ENCODE measurements around the gene TADA2B. TPM values are rescaled to one million over a fixed set of nuclear protein-coding genes. Genes with fewer than 3 reads are reported as not detected.

The TADA2B gene
- total and polyA plus RNA-seq, 2 donors: 8.8 to 15.2 TPM

- Histone ChIP-seq H3K27ac (ENCODE audit: low read depth in 1 of 2, low read length in 1 of 2) (no peak overlapping the region), H3K4me3 (ENCODE audit: low read length in 2 of 2) (no peak overlapping the region), H3K27me3 (ENCODE audit: control insufficient read depth in 2 of 2, insufficient read depth in 1 of 2, low read length in 1 of 2) (no peaks in the 10 kb centered on the region), H3K9me3 (ENCODE audit: control insufficient read depth in 2 of 2, insufficient read depth in 1 of 2, low read length in 1 of 2) (peaks cover 0 to 4% of the 10 kb centered on the region in 2 donors), H3K36me3 (ENCODE audit: control insufficient read depth in 2 of 2, insufficient read depth in 2 of 2, low read length in 1 of 2) (peaks cover 46 to 71% of the 10 kb centered on the region in 2 donors), H3K4me1 (ENCODE audit: control insufficient read depth in 2 of 2, insufficient read depth in 2 of 2, low read length in 2 of 2) (no peaks in the 10 kb centered on the region)
- DNase-seq (ENCODE audit: low read depth in 6 of 9, low spot score in 9 of 9): no peak
- WGBS: 98% methylated on average over 12 of the region's 12 CpGs
Measured at GRCh38 chr4:7029212-7029611, 14.0 kb upstream of the TADA2B start.

GRCh38 chr4:7029921-7030320 is 13.3 kb upstream of the TADA2B start:
- peaks cover 0 to 4% of the 10 kb centered on the region in 2 donors for H3K9me3 ChIP-seq (ENCODE audit: control insufficient read depth in 2 of 2, insufficient read depth in 1 of 2, low read length in 1 of 2)
- H3K4me3 ChIP-seq (ENCODE audit: low read length in 2 of 2): no peak overlapping the region
- H3K4me1 ChIP-seq (ENCODE audit: control insufficient read depth in 2 of 2, insufficient read depth in 2 of 2, low read length in 2 of 2): no peaks in the 10 kb centered on the region
- H3K27ac ChIP-seq (ENCODE audit: low read depth in 1 of 2, low read length in 1 of 2): no peak overlapping the region
- no peak for DNase-seq (ENCODE audit: low read depth in 6 of 9, low spot score in 9 of 9)
- no peaks in the 10 kb centered on the region for H3K27me3 ChIP-seq (ENCODE audit: control insufficient read depth in 2 of 2, insufficient read depth in 1 of 2, low read length in 1 of 2)
- H3K36me3 ChIP-seq (ENCODE audit: control insufficient read depth in 2 of 2, insufficient read depth in 2 of 2, low read length in 1 of 2): peaks cover 40 to 64% of the 10 kb centered on the region in 2 donors
- 99% methylated on average over 10 of the region's 10 CpGs for WGBS

DNA sequence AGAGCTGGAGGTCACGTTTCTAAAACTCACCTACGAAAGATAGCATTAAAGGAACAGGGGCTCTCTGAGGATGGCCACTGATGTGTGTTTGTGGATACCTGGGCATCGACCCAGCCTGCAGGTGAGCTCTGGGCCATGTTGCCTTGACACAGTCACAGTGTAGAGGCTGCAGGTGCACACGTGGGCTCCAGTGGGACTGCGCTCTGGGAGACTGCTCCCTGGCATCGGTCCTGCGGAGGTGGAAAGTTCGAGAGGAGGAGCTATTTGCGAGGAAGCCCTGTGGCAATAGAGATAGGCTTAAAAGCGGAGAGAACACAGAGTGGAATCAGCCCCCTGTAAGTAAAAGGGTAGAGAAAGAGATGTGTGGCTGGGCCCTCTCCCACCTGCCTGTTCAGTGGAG is 12.3 kb upstream of the TADA2B start:
- Histone ChIP-seq H3K36me3 (ENCODE audit: control insufficient read depth in 2 of 2, insufficient read depth in 2 of 2, low read length in 1 of 2) (peaks cover 31 to 55% of the 10 kb centered on the region in 2 donors), H3K27ac (ENCODE audit: low read depth in 1 of 2, low read length in 1 of 2) (no peak overlapping the region), H3K27me3 (ENCODE audit: control insufficient read depth in 2 of 2, insufficient read depth in 1 of 2, low read length in 1 of 2) (no peaks in the 10 kb centered on the region), H3K9me3 (ENCODE audit: control insufficient read depth in 2 of 2, insufficient read depth in 1 of 2, low read length in 1 of 2) (peaks cover 0 to 4% of the 10 kb centered on the region in 2 donors), H3K4me1 (ENCODE audit: control insufficient read depth in 2 of 2, insufficient read depth in 2 of 2, low read length in 2 of 2) (no peaks in the 10 kb centered on the region), H3K4me3 (ENCODE audit: low read length in 2 of 2) (no peak overlapping the region)
- no peak for DNase-seq (ENCODE audit: low read depth in 6 of 9, low spot score in 9 of 9)
- WGBS: 98% methylated on average over 10 of the region's 10 CpGs

- peaks cover 28 to 46% of the 10 kb centered on the region in 2 donors for H3K36me3 ChIP-seq (ENCODE audit: control insufficient read depth in 2 of 2, insufficient read depth in 2 of 2, low read length in 1 of 2)
Measured at GRCh38 chr4:7031558-7032449, 11.4 kb upstream of the TADA2B start.

DNA sequence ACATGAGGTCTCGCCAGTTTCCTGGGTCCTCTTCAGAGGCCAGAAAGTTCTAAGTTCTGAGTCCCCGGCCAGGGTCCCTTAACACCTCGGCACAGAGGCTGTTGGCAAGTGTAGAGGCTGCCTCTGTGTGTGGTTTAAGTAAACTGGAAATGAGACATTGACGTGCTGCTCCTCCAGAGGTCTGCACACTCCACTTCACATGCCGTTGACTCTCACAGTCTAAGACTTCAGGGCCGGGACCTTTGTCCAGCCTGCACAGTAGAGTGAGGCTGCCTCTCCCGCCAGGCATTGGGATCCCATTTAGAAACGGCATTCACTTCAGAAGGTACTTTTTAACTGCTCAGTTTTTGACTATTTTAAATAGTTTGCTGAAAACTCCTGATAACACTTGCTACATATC is 10.6 kb upstream of the TADA2B start:
- Histone ChIP-seq H3K4me3 (ENCODE audit: low read length in 2 of 2) (no peak overlapping the region), H3K27ac (ENCODE audit: low read depth in 1 of 2, low read length in 1 of 2) (no peak overlapping the region), H3K27me3 (ENCODE audit: control insufficient read depth in 2 of 2, insufficient read depth in 1 of 2, low read length in 1 of 2) (no peaks in the 10 kb centered on the region), H3K9me3 (ENCODE audit: control insufficient read depth in 2 of 2, insufficient read depth in 1 of 2, low read length in 1 of 2) (peaks cover 0 to 4% of the 10 kb centered on the region in 2 donors), H3K36me3 (ENCODE audit: control insufficient read depth in 2 of 2, insufficient read depth in 2 of 2, low read length in 1 of 2) (peaks cover 27 to 41% of the 10 kb centered on the region in 2 donors), H3K4me1 (ENCODE audit: control insufficient read depth in 2 of 2, insufficient read depth in 2 of 2, low read length in 2 of 2) (no peaks in the 10 kb centered on the region)
- no peak for DNase-seq (ENCODE audit: low read depth in 6 of 9, low spot score in 9 of 9)
- 96% methylated on average over 8 of the region's 8 CpGs for WGBS

More at GRCh38 chr4:7031558-7032449, 11.4 kb upstream of the TADA2B start:
- Histone ChIP-seq H3K27me3 (ENCODE audit: control insufficient read depth in 2 of 2, insufficient read depth in 1 of 2, low read length in 1 of 2) (no peaks in the 10 kb centered on the region), H3K4me1 (ENCODE audit: control insufficient read depth in 2 of 2, insufficient read depth in 2 of 2, low read length in 2 of 2) (no peaks in the 10 kb centered on the region), H3K27ac (ENCODE audit: low read depth in 1 of 2, low read length in 1 of 2) (no peak overlapping the region), H3K4me3 (ENCODE audit: low read length in 2 of 2) (no peak overlapping the region), H3K9me3 (ENCODE audit: control insufficient read depth in 2 of 2, insufficient read depth in 1 of 2, low read length in 1 of 2) (peaks cover 0 to 4% of the 10 kb centered on the region in 2 donors)
- 76% methylated on average over 35 of the region's 35 CpGs for WGBS
- no peak for DNase-seq (ENCODE audit: low read depth in 6 of 9, low spot score in 9 of 9)

- no peaks in the 10 kb centered on the region for H3K27me3 ChIP-seq (ENCODE audit: control insufficient read depth in 2 of 2, insufficient read depth in 1 of 2, low read length in 1 of 2)
- H3K27ac ChIP-seq (ENCODE audit: low read depth in 1 of 2, low read length in 1 of 2): peak overlapping the region in 1 of 2 donors; percentile 4
- no peaks in the 10 kb centered on the region for H3K4me1 ChIP-seq (ENCODE audit: control insufficient read depth in 2 of 2, insufficient read depth in 2 of 2, low read length in 2 of 2)
- 91% methylated on average over 20 of the region's 20 CpGs for WGBS
- peaks cover 18 to 32% of the 10 kb centered on the region in 2 donors for H3K36me3 ChIP-seq (ENCODE audit: control insufficient read depth in 2 of 2, insufficient read depth in 2 of 2, low read length in 1 of 2)
- no peak for DNase-seq (ENCODE audit: low read depth in 6 of 9, low spot score in 9 of 9)
- H3K4me3 ChIP-seq (ENCODE audit: low read length in 2 of 2): no peak overlapping the region
- peaks cover 0 to 4% of the 10 kb centered on the region in 2 donors for H3K9me3 ChIP-seq (ENCODE audit: control insufficient read depth in 2 of 2, insufficient read depth in 1 of 2, low read length in 1 of 2)
Measured at GRCh38 chr4:7034262-7035081, 8.7 kb upstream of the TADA2B start.

DNA sequence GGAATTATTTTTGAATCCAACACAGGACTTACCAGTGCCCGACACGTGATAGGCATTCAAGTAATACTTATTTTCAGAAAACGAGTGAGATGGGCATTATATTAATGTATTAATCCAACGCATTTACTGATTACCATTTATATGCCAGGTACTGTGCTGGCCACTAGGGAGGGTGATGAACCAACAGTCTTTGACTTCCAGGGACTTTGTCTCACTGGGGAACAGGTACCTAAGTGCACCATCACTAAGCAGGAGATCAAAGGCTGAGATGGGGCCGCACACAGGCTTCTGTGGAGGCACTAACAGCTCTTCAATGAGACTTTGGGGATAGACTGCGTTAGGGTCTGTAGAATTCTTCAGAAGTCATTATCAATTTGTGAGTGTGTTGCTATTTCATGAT is 5.7 kb upstream of the TADA2B start:
- Histone ChIP-seq H3K27me3 (ENCODE audit: control insufficient read depth in 2 of 2, insufficient read depth in 1 of 2, low read length in 1 of 2) (peaks cover 15 to 21% of the 10 kb centered on the region in 2 donors), H3K36me3 (ENCODE audit: control insufficient read depth in 2 of 2, insufficient read depth in 2 of 2, low read length in 1 of 2) (peaks cover 0 to 3% of the 10 kb centered on the region in 2 donors), H3K4me3 (ENCODE audit: low read length in 2 of 2) (no peak overlapping the region), H3K9me3 (ENCODE audit: control insufficient read depth in 2 of 2, insufficient read depth in 1 of 2, low read length in 1 of 2) (peaks cover 0 to 5% of the 10 kb centered on the region in 2 donors), H3K27ac (ENCODE audit: low read depth in 1 of 2, low read length in 1 of 2) (no peak overlapping the region), H3K4me1 (ENCODE audit: control insufficient read depth in 2 of 2, insufficient read depth in 2 of 2, low read length in 2 of 2) (peaks cover 4 to 6% of the 10 kb centered on the region in 2 donors)
- 76% methylated on average over 6 of the region's 6 CpGs for WGBS
- no peak for DNase-seq (ENCODE audit: low read depth in 6 of 9, low spot score in 9 of 9)

- H3K36me3 ChIP-seq (ENCODE audit: control insufficient read depth in 2 of 2, insufficient read depth in 2 of 2, low read length in 1 of 2): no peaks in the 10 kb centered on the region
- 88% methylated on average over 4 of the region's 4 CpGs for WGBS
Measured at GRCh38 chr4:7040765-7041164, 2.4 kb upstream of the TADA2B start.

DNA sequence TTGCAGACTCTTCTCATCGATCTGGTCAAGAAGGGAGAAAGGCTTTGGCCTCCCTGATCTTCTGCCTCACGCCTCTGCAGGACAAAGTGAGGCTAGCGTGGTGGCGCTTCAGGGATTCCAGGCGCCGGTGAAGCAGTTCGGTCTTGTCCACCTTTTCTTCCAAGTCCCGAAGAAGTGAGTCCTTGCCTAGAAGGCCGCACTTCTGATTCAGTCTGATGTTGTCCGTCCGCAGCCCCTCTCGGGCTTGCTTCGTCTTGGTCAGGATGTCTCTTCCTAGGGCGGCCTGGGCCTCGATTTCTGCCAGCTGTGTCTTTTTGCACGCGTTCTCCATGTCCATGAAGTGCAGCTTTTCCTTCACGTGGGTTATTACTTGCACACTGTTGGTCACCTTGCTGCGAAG is 1.9 kb upstream of the TADA2B start:
- Histone ChIP-seq H3K9me3 (ENCODE audit: control insufficient read depth in 2 of 2, insufficient read depth in 1 of 2, low read length in 1 of 2) (peaks cover 0 to 5% of the 10 kb centered on the region in 2 donors), H3K27ac (ENCODE audit: low read depth in 1 of 2, low read length in 1 of 2) (no peak overlapping the region), H3K27me3 (ENCODE audit: control insufficient read depth in 2 of 2, insufficient read depth in 1 of 2, low read length in 1 of 2) (peaks cover 20 to 31% of the 10 kb centered on the region in 2 donors), H3K4me1 (ENCODE audit: control insufficient read depth in 2 of 2, insufficient read depth in 2 of 2, low read length in 2 of 2) (peaks cover 16 to 34% of the 10 kb centered on the region in 2 donors), H3K4me3 (ENCODE audit: low read length in 2 of 2) (no peak overlapping the region), H3K36me3 (ENCODE audit: control insufficient read depth in 2 of 2, insufficient read depth in 2 of 2, low read length in 1 of 2) (peaks cover 0 to 3% of the 10 kb centered on the region in 2 donors)
- no peak for DNase-seq (ENCODE audit: low read depth in 6 of 9, low spot score in 9 of 9)
- WGBS: 90% methylated on average over 19 of the region's 19 CpGs

More at GRCh38 chr4:7040765-7041164, 2.4 kb upstream of the TADA2B start:
- Histone ChIP-seq H3K27me3 (ENCODE audit: control insufficient read depth in 2 of 2, insufficient read depth in 1 of 2, low read length in 1 of 2) (peaks cover 20 to 31% of the 10 kb centered on the region in 2 donors), H3K9me3 (ENCODE audit: control insufficient read depth in 2 of 2, insufficient read depth in 1 of 2, low read length in 1 of 2) (peaks cover 0 to 5% of the 10 kb centered on the region in 2 donors), H3K4me1 (ENCODE audit: control insufficient read depth in 2 of 2, insufficient read depth in 2 of 2, low read length in 2 of 2) (peaks cover 11 to 29% of the 10 kb centered on the region in 2 donors), H3K4me3 (ENCODE audit: low read length in 2 of 2) (no peak overlapping the region), H3K27ac (ENCODE audit: low read depth in 1 of 2, low read length in 1 of 2) (no peak overlapping the region)
- no peak for DNase-seq (ENCODE audit: low read depth in 6 of 9, low spot score in 9 of 9)
